GM12875 (cell line): ENCODE data around the gene SMIM24.
"Not testable (repeated sequence)": the region's sequence is repeated elsewhere in the genome, so short reads cannot be mapped to it uniquely, and the experiment has no call there.

Experiments
- H3K4me3 ChIP-seq: one replicate; pipeline ENCODE4 v1.5.1; 2011; ENCODE audit warnings: low read depth, low read length, control low read depth
- CTCF ChIP-seq: IDR thresholded peaks from 2 replicates; pipeline ENCODE4 v1.5.1; 2011; ENCODE audit warnings: low read depth, mild to moderate bottlenecking, control low read depth, inconsistent platforms, low read length, moderate library complexity, borderline replicate concordance; ENCODE audit not compliant: insufficient read depth

Gene SMIM24

GRCh38 chr19:3450796-3451411 lies 29.4 kb downstream of the SMIM24 start:
- no peak overlapping the region for H3K4me3 ChIP-seq
- TF ChIP-seq CTCF = no peak

GRCh38 chr19:3448616-3449334 lies 31.6 kb downstream of the SMIM24 start:
- no peak overlapping the region for H3K4me3 ChIP-seq
- TF ChIP-seq CTCF = no peak

GRCh38 chr19:3446657-3447056 lies 33.7 kb downstream of the SMIM24 start:
- H3K4me3 ChIP-seq = not testable (repeated sequence)

GRCh38 chr19:3444695-3445234 lies 35.6 kb downstream of the SMIM24 start:
- H3K4me3 ChIP-seq = no peak overlapping the region
- TF ChIP-seq CTCF = no peak

- H3K4me3 ChIP-seq = no peak overlapping the region
- TF ChIP-seq CTCF = no peak
Measured at GRCh38 chr19:3443840-3444694, 36.3 kb downstream of the SMIM24 start.

GRCh38 chr19:3442487-3443071 lies 37.7 kb downstream of the SMIM24 start:
- TF ChIP-seq CTCF = no peak
- H3K4me3 ChIP-seq = no peak overlapping the region

- no peak overlapping the region for H3K4me3 ChIP-seq
- TF ChIP-seq CTCF = no peak
Measured at GRCh38 chr19:3441986-3442329, 38.4 kb downstream of the SMIM24 start.
